ENCODE data around the gene ABTB2. TPM values are rescaled to one million over a fixed set of nuclear protein-coding genes. Genes with fewer than 3 reads are reported as not detected.
A peak's percentile ranks its signal among the peaks of the same experiment; 100 is the strongest.

Gene ABTB2
- total RNA-seq, 4 donors from 2014 or later: 7.1 to 9.3 (median 7.7) TPM

- no peak overlapping the region for H3K27ac ChIP-seq
- WGBS, 2 donors: 69 to 70% methylated on average over 4 of the region's 4 CpGs
- DNase-seq (ENCODE audit: low spot score in 2 of 2): no peak
- no peaks in the 10 kb centered on the region for H3K9me3 ChIP-seq
- H3K4me3 ChIP-seq: no peak overlapping the region
- peaks cover 0 to 2% of the 10 kb centered on the region in 2 donors for H3K27me3 ChIP-seq
- no peak for TF ChIP-seq EP300 (IDR thresholded peaks at IDR 0.05)
- H3K36me3 ChIP-seq: no peaks in the 10 kb centered on the region
- H3K4me1 ChIP-seq: peaks cover 0 to 33% (median 6%) of the 10 kb centered on the region in 4 donors
These were observed 79.0 kb downstream of the ABTB2 start for GRCh38 chr11:34278693-34279297.

GRCh38 chr11:34278175-34278574 lies 79.6 kb downstream of the ABTB2 start:
- Histone ChIP-seq H3K27ac (no peak overlapping the region), H3K27me3 (no peaks in the 10 kb centered on the region), H3K9me3 (no peaks in the 10 kb centered on the region), H3K36me3 (no peaks in the 10 kb centered on the region), H3K4me1 (peaks cover 0 to 38% (median 6%) of the 10 kb centered on the region in 4 donors), H3K4me3 (no peak overlapping the region)
- TF ChIP-seq, protein P1, sequence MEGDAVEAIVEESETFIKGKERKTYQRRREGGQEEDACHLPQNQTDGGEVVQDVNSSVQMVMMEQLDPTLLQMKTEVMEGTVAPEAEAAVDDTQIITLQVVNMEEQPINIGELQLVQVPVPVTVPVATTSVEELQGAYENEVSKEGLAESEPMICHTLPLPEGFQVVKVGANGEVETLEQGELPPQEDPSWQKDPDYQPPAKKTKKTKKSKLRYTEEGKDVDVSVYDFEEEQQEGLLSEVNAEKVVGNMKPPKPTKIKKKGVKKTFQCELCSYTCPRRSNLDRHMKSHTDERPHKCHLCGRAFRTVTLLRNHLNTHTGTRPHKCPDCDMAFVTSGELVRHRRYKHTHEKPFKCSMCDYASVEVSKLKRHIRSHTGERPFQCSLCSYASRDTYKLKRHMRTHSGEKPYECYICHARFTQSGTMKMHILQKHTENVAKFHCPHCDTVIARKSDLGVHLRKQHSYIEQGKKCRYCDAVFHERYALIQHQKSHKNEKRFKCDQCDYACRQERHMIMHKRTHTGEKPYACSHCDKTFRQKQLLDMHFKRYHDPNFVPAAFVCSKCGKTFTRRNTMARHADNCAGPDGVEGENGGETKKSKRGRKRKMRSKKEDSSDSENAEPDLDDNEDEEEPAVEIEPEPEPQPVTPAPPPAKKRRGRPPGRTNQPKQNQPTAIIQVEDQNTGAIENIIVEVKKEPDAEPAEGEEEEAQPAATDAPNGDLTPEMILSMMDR (IDR thresholded peaks at IDR 0.05): no peak
- TF ChIP-seq POLR2A (IDR thresholded peaks at IDR 0.05) (no peak), EP300 (IDR thresholded peaks at IDR 0.05) (no peak)
- DNase-seq (ENCODE audit: low spot score in 2 of 2): no peak

- Histone ChIP-seq H3K9me3 (no peaks in the 10 kb centered on the region), H3K4me3 (no peak overlapping the region), H3K4me1 (peaks cover 0 to 40% (median 6%) of the 10 kb centered on the region in 4 donors), H3K27ac (no peak overlapping the region), H3K27me3 (no peaks in the 10 kb centered on the region), H3K36me3 (no peaks in the 10 kb centered on the region)
- DNase-seq (ENCODE audit: low spot score in 2 of 2): no peak
- no peak for TF ChIP-seq POLR2A (IDR thresholded peaks at IDR 0.05)
- no peak for TF ChIP-seq EP300 (IDR thresholded peaks at IDR 0.05)
- TF ChIP-seq, protein P1 (IDR thresholded peaks at IDR 0.05): no peak
- WGBS, 2 donors: 82 to 94% methylated on average over 4 of the region's 4 CpGs
These were observed 80.6 kb downstream of the ABTB2 start for GRCh38 chr11:34277171-34277570.

DNA sequence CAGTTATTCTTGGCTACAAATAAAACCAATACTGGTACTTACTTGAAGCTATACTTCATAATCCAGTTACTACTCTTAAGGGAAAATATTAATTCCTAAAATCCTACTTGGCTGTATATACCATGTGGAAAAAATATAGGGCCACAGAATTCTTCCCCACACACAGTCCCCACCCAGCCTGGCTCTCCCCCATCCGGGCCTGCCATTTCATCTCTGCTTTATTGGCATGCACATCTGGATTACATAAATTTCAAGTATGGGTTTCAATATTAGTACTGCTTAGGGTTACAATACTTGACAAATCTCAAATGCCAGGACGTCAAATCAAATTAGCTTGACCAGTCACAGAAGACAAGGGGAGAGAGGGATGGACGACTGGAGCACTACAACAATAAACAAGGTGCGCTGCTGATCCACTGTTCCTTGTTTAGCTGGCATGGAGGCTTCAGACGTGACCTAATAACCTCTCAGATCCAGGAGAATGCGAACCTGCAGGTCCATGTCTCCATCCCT lies 81.4 kb downstream of the ABTB2 start:
- DNase-seq (ENCODE audit: low spot score in 2 of 2): no peak
- no peak overlapping the region for H3K27ac ChIP-seq
- no peak overlapping the region for H3K4me3 ChIP-seq
- 94 to 98% methylated on average over 6 of the region's 6 CpGs for WGBS, 2 donors
- H3K4me1 ChIP-seq: peaks cover 0 to 37% (median 6%) of the 10 kb centered on the region in 4 donors
- H3K36me3 ChIP-seq: no peaks in the 10 kb centered on the region
- no peaks in the 10 kb centered on the region for H3K9me3 ChIP-seq
- H3K27me3 ChIP-seq: no peaks in the 10 kb centered on the region
- TF ChIP-seq, protein P1 (IDR thresholded peaks at IDR 0.05): no peak
- no peak for TF ChIP-seq POLR2A (IDR thresholded peaks at IDR 0.05)
- no peak for TF ChIP-seq EP300 (IDR thresholded peaks at IDR 0.05)

DNA sequence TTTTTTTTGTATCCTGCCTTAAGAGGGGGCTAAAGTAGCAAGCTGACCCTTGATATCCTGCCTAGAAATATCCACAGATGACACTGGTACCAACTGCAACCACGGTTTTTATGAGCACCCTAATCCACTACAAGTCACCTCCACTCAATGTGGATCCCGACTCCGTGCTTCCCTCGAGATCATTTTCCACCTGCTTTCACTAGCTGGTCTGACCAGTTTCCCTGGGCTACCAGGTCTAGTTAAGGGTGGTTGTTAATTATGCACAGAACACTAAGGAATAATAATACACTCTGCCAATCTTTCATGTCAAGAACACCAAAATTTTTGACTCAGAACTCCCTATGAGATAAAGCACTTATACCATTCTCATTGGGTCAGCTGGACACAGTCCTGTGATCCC lies 82.3 kb downstream of the ABTB2 start:
- H3K9me3 ChIP-seq: no peaks in the 10 kb centered on the region
- H3K36me3 ChIP-seq: no peaks in the 10 kb centered on the region
- DNase-seq (ENCODE audit: low spot score in 2 of 2): no peak
- WGBS, 2 donors: 92 to 94% methylated on average over 4 of the region's 4 CpGs
- H3K4me3 ChIP-seq: no peak overlapping the region
- peak overlapping the region; percentile 38 to 80 (median 60) for H3K27ac ChIP-seq
- no peak for TF ChIP-seq POLR2A (IDR thresholded peaks at IDR 0.05)
- TF ChIP-seq, protein P1 (IDR thresholded peaks at IDR 0.05): no peak
- no peak for TF ChIP-seq EP300 (IDR thresholded peaks at IDR 0.05)
- H3K27me3 ChIP-seq: no peaks in the 10 kb centered on the region
- H3K4me1 ChIP-seq: peaks cover 0 to 31% (median 6%) of the 10 kb centered on the region in 4 donors

Data from tibial nerve (tissue), 4 donors.